Measurements from ENCODE around the gene DRG2. TPM values are rescaled to one million over a fixed set of nuclear protein-coding genes. Genes with fewer than 3 reads are reported as not detected.
A peak's percentile ranks its signal among the peaks of the same experiment; 100 is the strongest.

DRG2 gene
- total and polyA plus RNA-seq, 4 experiments from 2014 or later: 40.3 to 61.0 (median 53.6) TPM

GRCh38 chr17:18151290-18151689 lies 63.5 kb downstream of the DRG2 start:
- POLR2A ChIA-PET (ENCODE audit: partially characterized antibody): no interaction called here
- intact Hi-C loops (cut with micrococcal nuclease): no loop called here
- Histone ChIP-seq H3K9me3 (ENCODE audit: control insufficient read depth in 1 of 2, low read length in 2 of 2) (no peaks in the 10 kb centered on the region), H3K27me3 (ENCODE audit: insufficient read depth, low read length) (no peaks in the 10 kb centered on the region), H3K27ac (ENCODE audit: low read depth, low read length) (no peak overlapping the region), H3K4me3 (ENCODE audit: low read length in 2 of 2) (no peak overlapping the region), H3K4me1 (ENCODE audit: insufficient read depth, low read length) (peaks cover 5% of the 10 kb centered on the region), H3K36me3 (ENCODE audit: insufficient read depth, low read length) (no peaks in the 10 kb centered on the region)
- Mint-ChIP-seq H3K27ac (no peak overlapping the region), H3K36me3 (no peaks in the 10 kb centered on the region), H3K4me3 (no peak overlapping the region), H3K27me3 (no peaks in the 10 kb centered on the region), H3K4me1 (peaks cover 0 to 20% (median 3%) of the 10 kb centered on the region in 4 donors), H3K9me3 (no peaks in the 10 kb centered on the region)
- CTCF ChIA-PET (ENCODE audit: partially characterized antibody): no interaction called here
- DNase-seq: no peak

- Histone ChIP-seq H3K9me3 (ENCODE audit: control insufficient read depth in 1 of 2, low read length in 2 of 2) (no peaks in the 10 kb centered on the region), H3K27ac (ENCODE audit: low read depth, low read length) (no peak overlapping the region), H3K27me3 (ENCODE audit: insufficient read depth, low read length) (no peaks in the 10 kb centered on the region), H3K36me3 (ENCODE audit: insufficient read depth, low read length) (no peaks in the 10 kb centered on the region), H3K4me3 (ENCODE audit: low read length in 2 of 2) (no peak overlapping the region), H3K4me1 (ENCODE audit: insufficient read depth, low read length) (peaks cover 16% of the 10 kb centered on the region)
- POLR2A ChIA-PET (ENCODE audit: partially characterized antibody): interaction anchor here (1.7 kb wide), 1 partner anchor 29 kb away, joined by 7 read pairs; the partner anchor contains the start of gene ALKBH5
- Mint-ChIP-seq H3K9me3 (no peaks in the 10 kb centered on the region), H3K36me3 (no peaks in the 10 kb centered on the region), H3K27me3 (no peaks in the 10 kb centered on the region), H3K27ac (peak overlapping the region in 1 of 7 donors; percentile 37), H3K4me3 (peak overlapping the region in 1 of 8 donors; percentile 39), H3K4me1 (peaks cover 8 to 40% (median 12%) of the 10 kb centered on the region in 4 donors)
- DNase-seq: no peak
- CTCF ChIA-PET (ENCODE audit: partially characterized antibody): interaction anchor here (0.7 to 0.8 kb wide), 2 partner anchors 13 to 49 kb away, joined by 4 to 6 read pairs; no protein-coding TSS in a partner anchor
- intact Hi-C loops (cut with micrococcal nuclease): no loop called here
Measured at GRCh38 chr17:18155179-18155578, 67.4 kb downstream of the DRG2 start.

GRCh38 chr17:18156171-18156975 lies 68.6 kb downstream of the DRG2 start:
- Mint-ChIP-seq H3K4me1 (peaks cover 8 to 40% (median 12%) of the 10 kb centered on the region in 4 donors), H3K27me3 (no peaks in the 10 kb centered on the region), H3K27ac (peak overlapping the region; percentile 37 to 87 (median 83)), H3K36me3 (no peaks in the 10 kb centered on the region), H3K4me3 (no peak overlapping the region), H3K9me3 (no peaks in the 10 kb centered on the region)
- intact Hi-C loops (cut with micrococcal nuclease): no loop called here
- no peak for DNase-seq
- H3K36me3 ChIP-seq (ENCODE audit: insufficient read depth, low read length): no peaks in the 10 kb centered on the region
- ChIA-PET POLR2A (ENCODE audit: partially characterized antibody) (interaction anchor here (1.7 kb wide), 1 partner anchor 28 kb away, joined by 7 read pairs; the partner anchor contains the start of gene ALKBH5), CTCF (ENCODE audit: partially characterized antibody) (no interaction called here)
- H3K27ac ChIP-seq (ENCODE audit: low read depth, low read length): no peak overlapping the region
- H3K4me1 ChIP-seq (ENCODE audit: insufficient read depth, low read length): peaks cover 16% of the 10 kb centered on the region
- H3K9me3 ChIP-seq (ENCODE audit: control insufficient read depth in 1 of 2, low read length in 2 of 2): no peaks in the 10 kb centered on the region
- no peaks in the 10 kb centered on the region for H3K27me3 ChIP-seq (ENCODE audit: insufficient read depth, low read length)
- H3K4me3 ChIP-seq (ENCODE audit: low read length in 2 of 2): no peak overlapping the region

- intact Hi-C loops (cut with micrococcal nuclease): no loop called here
- H3K27ac Mint-ChIP-seq: peak overlapping the region in 1 of 7 donors; percentile 86
- ChIA-PET POLR2A (ENCODE audit: partially characterized antibody) (no interaction called here), CTCF (ENCODE audit: partially characterized antibody) (no interaction called here)
- peaks cover 8 to 40% (median 12%) of the 10 kb centered on the region in 4 donors for H3K4me1 Mint-ChIP-seq
- Histone ChIP-seq H3K27ac (ENCODE audit: low read depth, low read length) (no peak overlapping the region), H3K4me3 (ENCODE audit: low read length in 2 of 2) (no peak overlapping the region), H3K36me3 (ENCODE audit: insufficient read depth, low read length) (no peaks in the 10 kb centered on the region), H3K4me1 (ENCODE audit: insufficient read depth, low read length) (peaks cover 16% of the 10 kb centered on the region), H3K27me3 (ENCODE audit: insufficient read depth, low read length) (no peaks in the 10 kb centered on the region), H3K9me3 (ENCODE audit: control insufficient read depth in 1 of 2, low read length in 2 of 2) (no peaks in the 10 kb centered on the region)
- H3K27me3 Mint-ChIP-seq: no peaks in the 10 kb centered on the region
- no peak for DNase-seq
- no peak overlapping the region for H3K4me3 Mint-ChIP-seq
- no peaks in the 10 kb centered on the region for H3K9me3 Mint-ChIP-seq
- H3K36me3 Mint-ChIP-seq: no peaks in the 10 kb centered on the region
Measured at GRCh38 chr17:18156976-18157280, 69.2 kb downstream of the DRG2 start.

Other genes with a start within 250 kb of the DRG2 start
- gene TOM1L2, start 115.5 kb upstream of the DRG2 start, total RNA-seq: 10 to 100 TPM; 59.4 to 63.1 TPM
- gene TOM1L2, start 115.5 kb upstream of the DRG2 start, polyA plus RNA-seq: 10 to 100 TPM in 1 of 2 donors, 1 to 10 TPM in 1; 1.6 to 12.0 TPM
- gene DRC3, start 115.1 kb upstream of the DRG2 start, total RNA-seq: under 1 TPM; 0.64 to 0.67 TPM
- under 1 TPM in 1 of 2 donors, not detected in 1; 0.24 TPM for gene DRC3, start 115.1 kb upstream of the DRG2 start, polyA plus RNA-seq
- gene ATPAF2, start 48.8 kb upstream of the DRG2 start, total RNA-seq: 10 to 100 TPM; 24.1 to 24.3 TPM
- gene ATPAF2, start 48.8 kb upstream of the DRG2 start, polyA plus RNA-seq: 10 to 100 TPM; 16.6 to 18.0 TPM
- gene GID4, start 48.5 kb upstream of the DRG2 start, total RNA-seq: 10 to 100 TPM; 11.1 to 13.1 TPM
- gene GID4, start 48.5 kb upstream of the DRG2 start, polyA plus RNA-seq: 1 to 10 TPM; 6.5 to 8.4 TPM
- gene MYO15A, start 20.8 kb downstream of the DRG2 start, total RNA-seq: 1 to 10 TPM; 1.6 to 2.2 TPM
- gene MYO15A, start 20.8 kb downstream of the DRG2 start, polyA plus RNA-seq: under 1 TPM; 0.14 to 0.43 TPM
- gene ALKBH5, start 95.9 kb downstream of the DRG2 start, total RNA-seq: 100 to 1,000 TPM; 119 TPM
- 100 to 1,000 TPM; 128 to 132 TPM for gene ALKBH5, start 95.9 kb downstream of the DRG2 start, polyA plus RNA-seq
- 10 to 100 TPM; 19.9 to 20.5 TPM for gene LLGL1, start 137.7 kb downstream of the DRG2 start, total RNA-seq
- 1 to 10 TPM in 1 of 2 donors, under 1 TPM in 1; 0.25 to 1.3 TPM for gene LLGL1, start 137.7 kb downstream of the DRG2 start, polyA plus RNA-seq
- 100 to 1,000 TPM; 333 to 344 TPM for gene FLII, start 170.8 kb downstream of the DRG2 start, total RNA-seq
- gene FLII, start 170.8 kb downstream of the DRG2 start, polyA plus RNA-seq: 100 to 1,000 TPM; 113 to 204 TPM
- 10 to 100 TPM; 18.2 to 19.3 TPM for gene MIEF2, start 172.7 kb downstream of the DRG2 start, total RNA-seq
- 10 to 100 TPM in 1 of 2 donors, 1 to 10 TPM in 1; 9.9 to 10.9 TPM for gene MIEF2, start 172.7 kb downstream of the DRG2 start, polyA plus RNA-seq
- 10 to 100 TPM; 43.8 to 55.2 TPM for gene TOP3A, start 227.0 kb downstream of the DRG2 start, total RNA-seq
- gene TOP3A, start 227.0 kb downstream of the DRG2 start, polyA plus RNA-seq: 10 to 100 TPM in 1 of 2 donors, 1 to 10 TPM in 1; 6.2 to 19.1 TPM
- gene SMCR8, start 227.3 kb downstream of the DRG2 start, total RNA-seq: 10 to 100 TPM; 49.7 to 51.3 TPM
- 1 to 10 TPM in 1 of 2 donors, under 1 TPM in 1; 0.47 to 5.2 TPM for gene SMCR8, start 227.3 kb downstream of the DRG2 start, polyA plus RNA-seq